Measurements from ENCODE around the gene TNNT3.

The TNNT3 gene

DNA sequence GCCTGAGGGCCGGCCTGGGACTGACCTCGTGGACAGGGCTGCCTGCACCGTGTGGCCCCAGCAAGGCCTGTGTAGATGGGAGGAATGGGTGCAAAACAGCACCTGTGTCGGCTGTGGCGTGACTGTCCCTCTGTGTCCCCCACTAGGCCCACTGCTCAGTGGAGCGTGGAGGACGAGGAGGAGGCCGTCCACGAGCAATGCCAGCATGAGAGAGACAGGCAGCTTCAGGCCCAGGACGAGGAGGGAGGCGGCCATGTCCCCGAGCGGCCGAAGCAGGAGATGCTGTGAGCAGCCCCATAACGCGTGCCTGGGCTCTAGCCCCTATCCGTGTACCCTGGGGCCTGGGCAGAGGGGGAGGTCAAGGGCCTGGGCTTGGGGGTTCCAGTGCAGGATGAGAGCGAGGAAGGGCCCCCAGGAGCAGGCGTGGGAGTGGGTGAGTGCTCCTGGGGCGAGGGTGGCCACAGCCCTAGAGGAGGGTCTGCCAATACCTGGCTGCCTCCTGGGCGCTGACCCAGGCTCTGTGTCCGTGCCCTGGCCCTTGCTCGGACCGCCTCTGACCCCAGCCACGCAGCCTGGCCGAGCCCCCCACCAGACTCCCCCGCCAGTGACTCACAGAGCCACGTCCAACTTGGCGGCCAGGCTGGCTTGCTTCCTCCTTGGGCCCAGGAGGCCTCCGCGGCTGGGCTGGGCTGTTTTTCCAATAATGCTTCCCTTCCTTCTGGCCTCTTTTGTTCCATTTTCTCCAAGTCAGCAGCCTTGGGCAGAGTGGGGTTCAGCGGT lies 39.4 kb upstream of the TNNT3 start:
- DNase-seq (ENCODE audit: low read depth): no peak
- TF ChIP-seq, protein P1, sequence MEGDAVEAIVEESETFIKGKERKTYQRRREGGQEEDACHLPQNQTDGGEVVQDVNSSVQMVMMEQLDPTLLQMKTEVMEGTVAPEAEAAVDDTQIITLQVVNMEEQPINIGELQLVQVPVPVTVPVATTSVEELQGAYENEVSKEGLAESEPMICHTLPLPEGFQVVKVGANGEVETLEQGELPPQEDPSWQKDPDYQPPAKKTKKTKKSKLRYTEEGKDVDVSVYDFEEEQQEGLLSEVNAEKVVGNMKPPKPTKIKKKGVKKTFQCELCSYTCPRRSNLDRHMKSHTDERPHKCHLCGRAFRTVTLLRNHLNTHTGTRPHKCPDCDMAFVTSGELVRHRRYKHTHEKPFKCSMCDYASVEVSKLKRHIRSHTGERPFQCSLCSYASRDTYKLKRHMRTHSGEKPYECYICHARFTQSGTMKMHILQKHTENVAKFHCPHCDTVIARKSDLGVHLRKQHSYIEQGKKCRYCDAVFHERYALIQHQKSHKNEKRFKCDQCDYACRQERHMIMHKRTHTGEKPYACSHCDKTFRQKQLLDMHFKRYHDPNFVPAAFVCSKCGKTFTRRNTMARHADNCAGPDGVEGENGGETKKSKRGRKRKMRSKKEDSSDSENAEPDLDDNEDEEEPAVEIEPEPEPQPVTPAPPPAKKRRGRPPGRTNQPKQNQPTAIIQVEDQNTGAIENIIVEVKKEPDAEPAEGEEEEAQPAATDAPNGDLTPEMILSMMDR (IDR thresholded peaks at IDR 0.05; ENCODE audit: low read depth, low read length, missing control alignments): no peak
- no peak overlapping the region for H3K4me3 ChIP-seq (ENCODE audit: low read depth, low read length)

DNA sequence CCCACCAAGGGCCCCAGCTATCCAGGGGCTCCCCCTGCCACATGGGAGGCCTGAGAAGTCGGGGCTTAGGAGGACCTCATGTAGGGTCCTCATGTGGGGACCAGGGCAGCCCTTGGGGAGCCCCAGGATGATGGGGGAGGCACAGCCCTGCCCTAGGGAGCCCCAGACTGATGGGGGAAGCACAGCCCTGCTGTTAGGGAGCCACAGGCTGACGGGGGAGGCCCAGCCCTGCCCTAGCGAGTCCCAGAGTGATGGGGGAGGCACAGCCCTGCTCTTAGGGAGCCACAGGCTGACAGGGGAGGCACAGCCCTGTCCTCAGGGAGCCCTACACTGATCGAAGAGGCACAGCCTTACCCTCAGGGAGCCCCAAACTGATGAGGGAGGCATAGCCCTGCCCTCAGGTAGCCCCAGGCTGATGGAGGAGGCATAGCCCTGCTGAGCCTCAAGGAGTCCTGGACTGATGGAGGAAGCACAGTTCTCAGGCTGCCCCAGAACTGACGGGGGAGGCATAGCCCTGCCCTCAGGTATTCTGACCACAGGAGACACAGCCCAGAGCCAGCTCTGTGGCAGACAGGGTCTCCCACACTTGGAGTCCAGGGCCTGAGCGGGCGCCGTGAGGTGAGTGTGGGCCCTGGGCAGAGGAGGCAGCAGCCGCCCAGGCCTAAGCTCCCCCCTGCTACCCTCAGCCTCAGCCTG lies 38.6 kb upstream of the TNNT3 start:
- TF ChIP-seq, protein P1 (IDR thresholded peaks at IDR 0.05; ENCODE audit: low read depth, low read length, missing control alignments): no peak
- no peak overlapping the region for H3K4me3 ChIP-seq (ENCODE audit: low read depth, low read length)
- DNase-seq (ENCODE audit: low read depth): no peak

DNA sequence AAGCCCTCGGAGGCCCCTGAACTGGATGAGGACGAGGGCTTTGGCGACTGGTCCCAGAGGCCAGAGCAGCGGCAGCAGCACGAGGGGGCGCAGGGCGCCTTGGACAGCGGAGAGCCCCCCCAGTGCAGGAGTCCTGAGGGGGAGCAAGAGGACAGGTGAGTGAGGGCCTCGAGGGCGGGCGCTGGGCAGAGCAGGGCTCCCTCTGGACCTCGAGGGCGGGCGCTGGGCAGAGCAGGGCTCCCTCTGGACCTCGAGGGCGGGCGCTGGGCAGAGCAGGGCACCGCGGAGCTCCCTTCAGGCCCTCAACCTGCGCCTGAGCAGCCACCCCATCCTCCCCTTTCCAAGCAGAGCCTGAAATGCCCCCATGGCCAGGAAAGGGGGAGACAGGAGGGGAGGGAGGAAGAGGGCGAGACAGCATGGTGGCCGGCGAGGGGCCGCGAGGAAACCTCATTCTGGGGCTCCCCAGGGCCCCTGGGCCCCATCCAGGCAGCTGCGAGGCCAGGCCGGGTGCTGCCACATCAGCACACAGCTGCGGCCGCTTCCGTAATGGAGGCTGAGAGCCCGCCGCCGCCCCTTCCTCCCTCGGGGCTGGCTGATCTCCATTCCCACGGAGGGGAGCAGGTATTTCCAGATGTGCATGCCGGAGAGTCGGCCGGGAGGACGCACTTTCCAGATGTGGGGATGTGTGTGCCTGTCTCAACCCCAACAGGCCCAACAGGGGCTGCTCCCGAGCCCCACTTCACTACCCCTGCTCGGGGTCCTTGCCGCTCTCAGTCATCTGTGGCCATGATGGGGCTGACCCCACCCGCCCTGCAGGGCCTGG lies 37.9 kb upstream of the TNNT3 start:
- TF ChIP-seq, protein P1 (IDR thresholded peaks at IDR 0.05; ENCODE audit: low read depth, low read length, missing control alignments): no peak
- no peak for DNase-seq (ENCODE audit: low read depth)
- no peak overlapping the region for H3K4me3 ChIP-seq (ENCODE audit: low read depth, low read length)

DNA sequence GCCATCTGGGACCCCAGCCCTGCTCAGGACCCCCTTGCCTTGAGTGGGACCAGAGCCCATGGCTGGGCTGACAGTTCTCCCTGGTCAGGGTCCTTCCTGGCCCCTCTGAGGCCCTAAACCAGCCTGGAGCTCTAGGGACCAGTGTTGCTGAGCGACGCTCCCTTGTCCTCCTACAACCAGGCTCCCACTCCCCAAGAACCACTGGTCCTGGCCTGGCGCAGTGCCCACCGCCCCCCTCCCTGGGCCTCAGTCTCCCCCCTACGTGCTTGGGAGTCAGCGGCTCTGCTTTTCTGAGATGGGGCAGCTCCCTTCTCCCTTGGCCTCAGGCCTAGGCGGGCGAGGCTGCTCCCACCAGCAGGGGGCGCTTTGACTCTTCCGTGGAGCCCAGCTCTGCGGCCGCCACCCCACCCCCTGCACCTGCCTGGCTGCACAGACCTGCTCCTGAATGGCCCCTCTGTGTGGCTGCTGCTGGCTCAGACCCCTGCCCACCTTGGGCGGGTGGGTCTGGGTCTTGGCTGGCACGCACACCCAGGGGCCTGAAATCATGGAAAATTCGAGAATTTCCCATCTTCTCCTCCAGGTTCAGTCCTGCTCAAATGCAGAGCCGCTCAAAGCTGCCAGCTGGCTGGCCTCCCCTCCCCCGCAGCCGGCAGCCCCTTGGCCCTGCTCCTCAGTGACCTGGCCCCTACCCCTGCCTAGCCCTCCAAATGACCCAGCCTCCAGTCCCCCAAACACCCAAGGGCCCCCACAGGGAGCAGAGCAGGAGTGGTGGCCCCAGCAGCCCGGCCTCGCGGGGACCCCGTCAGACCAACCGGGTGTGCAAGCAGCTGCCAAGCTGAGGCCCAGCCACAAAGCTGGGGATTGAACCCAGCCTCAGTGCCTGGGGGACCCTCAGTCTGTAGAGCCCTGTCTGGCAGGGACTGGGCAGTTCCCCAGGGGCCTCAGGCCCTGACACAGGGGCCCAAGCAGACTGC lies 37.0 kb upstream of the TNNT3 start:
- no peak for DNase-seq (ENCODE audit: low read depth)

DNA sequence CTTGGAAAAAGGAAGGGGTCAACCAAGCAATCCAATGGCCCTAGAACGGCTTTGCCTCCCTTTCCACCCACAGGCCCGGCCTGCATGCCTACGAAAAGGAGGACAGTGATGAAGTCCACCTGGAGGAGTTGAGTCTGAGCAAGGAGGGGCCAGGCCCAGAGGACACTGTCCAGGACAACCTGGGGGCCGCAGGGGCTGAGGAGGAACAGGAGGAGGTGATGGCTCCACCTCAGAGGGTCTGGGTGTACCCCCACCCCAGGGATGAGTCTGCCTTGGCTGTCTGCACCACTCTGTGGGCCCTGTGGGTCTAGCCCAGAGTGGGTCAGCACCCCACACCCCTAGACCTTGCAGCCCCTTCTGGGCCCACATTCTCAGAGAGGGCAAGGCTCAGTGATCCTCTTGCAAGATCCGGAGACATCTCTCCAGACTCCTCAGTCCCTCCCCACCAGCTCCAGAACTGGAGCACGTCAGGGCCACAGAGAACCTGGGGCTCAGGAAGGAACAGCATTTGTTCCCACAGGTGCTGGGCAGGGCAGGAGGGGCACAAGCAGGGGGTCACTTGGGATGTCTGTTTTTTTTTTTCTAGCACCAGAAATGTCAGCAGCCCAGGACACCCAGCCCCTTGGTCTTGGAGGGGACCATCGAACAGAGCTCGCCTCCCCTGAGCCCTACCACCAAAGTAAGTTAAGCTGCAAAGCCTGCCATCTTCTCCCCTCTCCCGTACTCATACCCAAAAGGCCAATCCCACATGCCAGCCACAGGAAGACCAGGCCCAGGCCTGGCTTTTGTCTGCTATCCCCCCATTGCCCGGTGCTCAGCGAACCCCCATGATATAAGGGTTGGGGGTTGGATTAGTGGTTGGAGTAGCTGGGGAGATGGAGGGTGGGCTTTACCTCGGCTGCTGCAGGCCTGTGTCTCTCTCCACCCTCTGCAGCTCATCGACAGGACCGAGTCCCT lies 35.9 kb upstream of the TNNT3 start:
- no peak overlapping the region for H3K4me3 ChIP-seq (ENCODE audit: low read depth, low read length)
- TF ChIP-seq, protein P1 (IDR thresholded peaks at IDR 0.05; ENCODE audit: low read depth, low read length, missing control alignments): no peak
- DNase-seq (ENCODE audit: low read depth): no peak

More for the DNA sequence above, 37.0 kb upstream of the TNNT3 start:
- TF ChIP-seq, protein P1 (IDR thresholded peaks at IDR 0.05; ENCODE audit: low read depth, low read length, missing control alignments): peak; percentile 87
- no peak overlapping the region for H3K4me3 ChIP-seq (ENCODE audit: low read depth, low read length)

All from GM12864 (cell line).